Neural cell (in vitro differentiated cells): ENCODE results near the gene NDUFA11. TPM values are rescaled to one million over a fixed set of nuclear protein-coding genes. Genes with fewer than 3 reads are reported as not detected.

Experiments used
- H2AFZ ChIP-seq: fragments of 200-600, 300-800 bp; sonication (generic), shearing (Covaris generic); 2 replicates; pipeline ENCODE4 v1.6.0; 2014; ENCODE audit warnings: low read depth, mild to moderate bottlenecking, antibody characterized with exemption, low read length, moderate library complexity
- H3F3A ChIP-seq: fragments of 200-600 bp; shearing (Covaris generic); 2 replicates; pipeline ENCODE4 v1.6.1; 2016; ENCODE audit warnings: mild to moderate bottlenecking, moderate library complexity, mixed read lengths, antibody characterized with exemption, low read length; ENCODE audit not compliant: insufficient read depth, poor library complexity, severe bottlenecking
- H3K27ac ChIP-seq: fragments of 200-600, 300-800 bp; sonication (generic), shearing (Covaris generic); 2 replicates; pipeline ENCODE4 v1.5.1; 2014; ENCODE audit warnings: mild to moderate bottlenecking, low read length, moderate library complexity
- H3K27me3 ChIP-seq: fragments of 300-800, 200-600 bp; sonication (generic), shearing (Covaris generic); 2 replicates; pipeline ENCODE4 v1.6.0; 2014; ENCODE audit warnings: mild to moderate bottlenecking, low read depth, low read length, moderate library complexity; ENCODE audit not compliant: insufficient read depth
- H3K36me3 ChIP-seq: fragments of 300-800, 200-600 bp; sonication (generic), shearing (Covaris generic); 2 replicates; pipeline ENCODE4 v1.5.1; 2014; ENCODE audit warnings: mild to moderate bottlenecking, antibody characterized with exemption, low read length, moderate library complexity; ENCODE audit not compliant: insufficient read depth
- H3K4me2 ChIP-seq: fragments of 300-800, 200-600 bp; sonication (generic), shearing (Covaris generic); 2 replicates; pipeline ENCODE4 v1.6.0; 2014; ENCODE audit warnings: mild to moderate bottlenecking, low read length
- H3K4me3 ChIP-seq: fragments of 300-800, 200-600 bp; sonication (generic), shearing (Covaris generic); 2 replicates; pipeline ENCODE4 v1.5.1; 2014; ENCODE audit warnings: mild to moderate bottlenecking, low read length, moderate library complexity
- H3K79me2 ChIP-seq: fragments of 200-600 bp; shearing (Covaris generic); replicated peaks from 2 replicates; pipeline ENCODE4 v1.6.0; 2014; ENCODE audit warnings: mild to moderate bottlenecking, low read length, moderate library complexity; ENCODE audit not compliant: insufficient read depth
- H3K9ac ChIP-seq: fragments of 300-800, 200-600 bp; sonication (generic), shearing (Covaris generic); 2 replicates; pipeline ENCODE4 v1.6.1; 2016; ENCODE audit warnings: mild to moderate bottlenecking, low read length, mixed read lengths
- H3K9me2 ChIP-seq: fragments of 200-600 bp; shearing (Covaris generic); 2 replicates; pipeline ENCODE4 v1.6.1; 2016; ENCODE audit warnings: mild to moderate bottlenecking, low read length, mixed read lengths; ENCODE audit not compliant: insufficient read depth
- H3K9me3 ChIP-seq: fragments of 200-600, 300-800 bp; sonication (generic), shearing (Covaris generic); 2 replicates; pipeline ENCODE4 v1.6.1; 2016; ENCODE audit warnings: mild to moderate bottlenecking, mixed run types, low read length, moderate library complexity, mixed read lengths
- H4K20me1 ChIP-seq: fragments of 200-600 bp; shearing (Covaris generic); 2 replicates; pipeline ENCODE4 v1.6.1; 2016; ENCODE audit warnings: mild to moderate bottlenecking, mixed run types; ENCODE audit not compliant: insufficient read depth
- CTCF ChIP-seq: fragments of 450-650 bp; IDR thresholded peaks from 2 replicates; pipeline ENCODE4 v1.5.1; 2014; ENCODE audit warnings: antibody characterized with exemption, mild to moderate bottlenecking, moderate library complexity; ENCODE audit not compliant: poor library complexity, severe bottlenecking
- EP300 ChIP-seq: fragments of 450-650 bp; conservative IDR thresholded peaks from 2 replicates; pipeline ENCODE4 v1.6.1; 2014; ENCODE audit warnings: antibody characterized with exemption, mild to moderate bottlenecking, moderate library complexity; ENCODE audit not compliant: poor library complexity, severe bottlenecking
- EZH2 ChIP-seq: fragments of 200-600, 300-800 bp; shearing (Covaris generic), sonication (generic); IDR thresholded peaks from 2 replicates; pipeline ENCODE4 v1.6.1; 2014; ENCODE audit warnings: antibody characterized with exemption, low read length, borderline replicate concordance, mild to moderate bottlenecking; ENCODE audit not compliant: insufficient read depth, poor library complexity, severe bottlenecking
- MXI1 ChIP-seq: fragments of 450-650 bp; conservative IDR thresholded peaks from 2 replicates; pipeline ENCODE4 v1.6.1; 2014; ENCODE audit warnings: antibody characterized with exemption, mild to moderate bottlenecking; ENCODE audit not compliant: poor library complexity, severe bottlenecking
- POLR2AphosphoS5 ChIP-seq: IDR thresholded peaks from 2 replicates; pipeline ENCODE4 v1.6.1; 2012
- RAD21 ChIP-seq: fragments of 450-650 bp; conservative IDR thresholded peaks from 2 replicates; pipeline ENCODE4 v1.6.1; 2014; ENCODE audit warnings: antibody characterized with exemption, mild to moderate bottlenecking, moderate library complexity
- REST ChIP-seq: IDR thresholded peaks from 2 replicates; pipeline ENCODE4 v1.6.1; 2012; ENCODE audit warnings: borderline replicate concordance
- SMC3 ChIP-seq: fragments of 450-650 bp; conservative IDR thresholded peaks from 2 replicates; pipeline ENCODE4 v1.6.1; 2014; ENCODE audit warnings: antibody characterized with exemption, mild to moderate bottlenecking, moderate library complexity; ENCODE audit not compliant: poor library complexity
- TAF1 ChIP-seq: IDR thresholded peaks from 2 replicates; pipeline ENCODE4 v1.6.1; 2012; ENCODE audit warnings: low read depth
- polyA plus RNA-seq: library from polyadenylated mRNA; depleted of rRNA; stranded (reverse); fragments of >200 nt; gene quantifications from 2 replicates; pipeline ENCODE4 v1.2.3, GENCODE V29; 2014

The NDUFA11 gene
- polyA plus RNA-seq, 1 donor from 2014 or later: 594 TPM

GRCh38 chr19:5911366-5911765 lies 7.8 kb upstream of the NDUFA11 start:
- H3K9me2 ChIP-seq: no peaks in the 10 kb centered on the region

GRCh38 chr19:5910638-5910907 lies 7.0 kb upstream of the NDUFA11 start:
- no peaks in the 10 kb centered on the region for H4K20me1 ChIP-seq
- H3K27ac ChIP-seq: no peak overlapping the region
- H3K9me3 ChIP-seq: no peaks in the 10 kb centered on the region
- H3F3A ChIP-seq: no peaks in the 10 kb centered on the region
- no peak overlapping the region for H3K9ac ChIP-seq
- no peak overlapping the region for H3K4me3 ChIP-seq
- H3K36me3 ChIP-seq: no peaks in the 10 kb centered on the region
- no peaks in the 10 kb centered on the region for H3K9me2 ChIP-seq
- TF ChIP-seq REST (no peak), TAF1 (no peak), SMC3 (no peak), CTCF (no peak), EP300 (no peak), RAD21 (no peak), POLR2AphosphoS5 (no peak), MXI1 (no peak), EZH2 (no peak)
- no peaks in the 10 kb centered on the region for H3K79me2 ChIP-seq
- H3K4me2 ChIP-seq: no peak overlapping the region
- no peaks in the 10 kb centered on the region for H3K27me3 ChIP-seq
- H2AFZ ChIP-seq: no peak overlapping the region

More at GRCh38 chr19:5911366-5911765, 7.8 kb upstream of the NDUFA11 start:
- H4K20me1 ChIP-seq: no peaks in the 10 kb centered on the region
- no peaks in the 10 kb centered on the region for H3K36me3 ChIP-seq
- H2AFZ ChIP-seq: no peak overlapping the region
- H3K79me2 ChIP-seq: no peaks in the 10 kb centered on the region
- H3K27me3 ChIP-seq: no peaks in the 10 kb centered on the region
- H3K4me2 ChIP-seq: no peak overlapping the region
- TF ChIP-seq MXI1: no peak
- no peak for TF ChIP-seq POLR2AphosphoS5
- no peak for TF ChIP-seq EP300
- no peak for TF ChIP-seq RAD21
- no peak overlapping the region for H3K9ac ChIP-seq
- no peak overlapping the region for H3K4me3 ChIP-seq
- no peaks in the 10 kb centered on the region for H3F3A ChIP-seq
- no peak overlapping the region for H3K27ac ChIP-seq
- H3K9me3 ChIP-seq: no peaks in the 10 kb centered on the region

GRCh38 chr19:5908773-5909442 lies 5.3 kb upstream of the NDUFA11 start:
- Histone ChIP-seq H3K4me3 (no peak overlapping the region), H3K27me3 (no peaks in the 10 kb centered on the region), H3K9me3 (no peaks in the 10 kb centered on the region), H3K9ac (no peak overlapping the region), H3K4me2 (no peak overlapping the region), H3K9me2 (no peaks in the 10 kb centered on the region), H2AFZ (no peak overlapping the region), H3K27ac (no peak overlapping the region), H3F3A (no peaks in the 10 kb centered on the region), H3K79me2 (no peaks in the 10 kb centered on the region), H4K20me1 (no peaks in the 10 kb centered on the region), H3K36me3 (no peaks in the 10 kb centered on the region)
- no peak for TF ChIP-seq SMC3
- TF ChIP-seq REST: no peak
- TF ChIP-seq RAD21: no peak
- no peak for TF ChIP-seq EZH2
- no peak for TF ChIP-seq EP300
- no peak for TF ChIP-seq POLR2AphosphoS5
- no peak for TF ChIP-seq TAF1
- TF ChIP-seq MXI1: no peak
- TF ChIP-seq CTCF: no peak
